ENCODE results near the gene STK16. TPM values are rescaled to one million over a fixed set of nuclear protein-coding genes. Genes with fewer than 3 reads are reported as not detected.
A peak's percentile ranks its signal among the peaks of the same experiment; 100 is the strongest.

The STK16 gene
- total and polyA plus RNA-seq, 12 donors, result 19.2 to 55.8 (median 26.8) TPM

GRCh38 chr2:219210886-219211362 is 34.4 kb upstream of the STK16 start:
- Histone ChIP-seq H3K27ac (no peak overlapping the region), H3K4me1 (replicated peaks in 1 of 2) (peaks cover 7 to 14% of the 10 kb centered on the region in 2 donors), H3K4me3 (no peak overlapping the region), H3K27me3 (no peaks in the 10 kb centered on the region), H3K9me3 (replicated peaks in 1 of 3) (no peaks in the 10 kb centered on the region), H3K36me3 (replicated peaks in 1 of 2) (peaks cover 0 to 64% of the 10 kb centered on the region in 2 donors)
- WGBS, 4 donors, result 83 to 90% (median 87%) methylated on average over 9 of the region's 9 CpGs
- peak in 1 of 7 donors; percentile 26 for DNase-seq
- intact Hi-C loops (cut with DNase I), result loop anchor here (5.0 to 10.0 kb wide), 2 partner anchors 39 to 46 kb away; partner anchors contain the start of genes NHEJ1 (in 1 of the 2) and SLC23A3 (in 1 of the 2)
- TF ChIP-seq CTCF (IDR thresholded peaks at IDR 0.05) (no peak), POLR2A (IDR thresholded peaks at IDR 0.05) (no peak)

- intact Hi-C loops (cut with DNase I), result loop anchor here (5.0 to 10.0 kb wide), 2 partner anchors 41 to 48 kb away; partner anchors contain the start of genes NHEJ1 (in 1 of the 2) and SLC23A3 (in 1 of the 2)
- Histone ChIP-seq H3K36me3 (replicated peaks in 1 of 2) (peaks cover 0 to 63% of the 10 kb centered on the region in 2 donors), H3K9me3 (replicated peaks in 1 of 3) (no peaks in the 10 kb centered on the region), H3K27ac (no peak overlapping the region), H3K27me3 (no peaks in the 10 kb centered on the region), H3K4me1 (replicated peaks in 1 of 2) (peaks cover 8 to 20% of the 10 kb centered on the region in 2 donors), H3K4me3 (no peak overlapping the region)
- peak in 1 of 7 donors; percentile 13 for DNase-seq
- WGBS, 4 donors, result 87 to 95% (median 91%) methylated on average over 6 to 8 of the region's 8 CpGs
- TF ChIP-seq POLR2A (IDR thresholded peaks at IDR 0.05) (no peak), CTCF (IDR thresholded peaks at IDR 0.05) (no peak)
Measured at GRCh38 chr2:219213026-219213415, 32.3 kb upstream of the STK16 start.

- TF ChIP-seq CTCF (IDR thresholded peaks at IDR 0.05), result no peak
- no peak for TF ChIP-seq POLR2A (IDR thresholded peaks at IDR 0.05)
- Histone ChIP-seq H3K9me3 (replicated peaks in 1 of 3) (no peaks in the 10 kb centered on the region), H3K36me3 (replicated peaks in 1 of 2) (peaks cover 0 to 58% of the 10 kb centered on the region in 2 donors), H3K4me3 (no peak overlapping the region), H3K27ac (no peak overlapping the region), H3K27me3 (no peaks in the 10 kb centered on the region), H3K4me1 (replicated peaks in 1 of 2) (peaks cover 14 to 21% of the 10 kb centered on the region in 2 donors)
- DNase-seq, result no peak
- WGBS, 4 donors, result 89 to 98% (median 95%) methylated on average over 6 to 10 of the region's 10 CpGs
- intact Hi-C loops (cut with DNase I), result loop anchor here (5.0 to 10.0 kb wide), 2 partner anchors 41 to 49 kb away; partner anchors contain the start of genes NHEJ1 (in 1 of the 2) and SLC23A3 (in 1 of the 2)
Measured at GRCh38 chr2:219213486-219214071, 31.7 kb upstream of the STK16 start.

- no peaks in the 10 kb centered on the region for H3K27me3 ChIP-seq
- H3K27ac ChIP-seq, result no peak overlapping the region
- no peaks in the 10 kb centered on the region for H3K9me3 ChIP-seq (replicated peaks in 1 of 3)
- TF ChIP-seq POLR2A (IDR thresholded peaks at IDR 0.05) (no peak), CTCF (IDR thresholded peaks at IDR 0.05) (no peak)
- intact Hi-C loops (cut with DNase I), result loop anchor here (5.0 to 10.0 kb wide), 2 partner anchors 42 to 49 kb away; partner anchors contain the start of genes NHEJ1 (in 1 of the 2) and SLC23A3 (in 1 of the 2)
- WGBS, 4 donors, result 92 to 96% (median 94%) methylated on average over 15 of the region's 15 CpGs
- peaks cover 17 to 24% of the 10 kb centered on the region in 2 donors for H3K4me1 ChIP-seq (replicated peaks in 1 of 2)
- H3K4me3 ChIP-seq, result no peak overlapping the region
- no peak for DNase-seq
- peaks cover 0 to 52% of the 10 kb centered on the region in 2 donors for H3K36me3 ChIP-seq (replicated peaks in 1 of 2)
Measured at GRCh38 chr2:219214141-219214540, 31.1 kb upstream of the STK16 start.
